ENCODE measurements around the gene SPARCL1.
A peak's percentile ranks its signal among the peaks of the same experiment; 100 is the strongest.
"Not testable (repeated sequence)": the region's sequence is repeated elsewhere in the genome, so short reads cannot be mapped to it uniquely, and the experiment has no call there.

SPARCL1 gene

DNA sequence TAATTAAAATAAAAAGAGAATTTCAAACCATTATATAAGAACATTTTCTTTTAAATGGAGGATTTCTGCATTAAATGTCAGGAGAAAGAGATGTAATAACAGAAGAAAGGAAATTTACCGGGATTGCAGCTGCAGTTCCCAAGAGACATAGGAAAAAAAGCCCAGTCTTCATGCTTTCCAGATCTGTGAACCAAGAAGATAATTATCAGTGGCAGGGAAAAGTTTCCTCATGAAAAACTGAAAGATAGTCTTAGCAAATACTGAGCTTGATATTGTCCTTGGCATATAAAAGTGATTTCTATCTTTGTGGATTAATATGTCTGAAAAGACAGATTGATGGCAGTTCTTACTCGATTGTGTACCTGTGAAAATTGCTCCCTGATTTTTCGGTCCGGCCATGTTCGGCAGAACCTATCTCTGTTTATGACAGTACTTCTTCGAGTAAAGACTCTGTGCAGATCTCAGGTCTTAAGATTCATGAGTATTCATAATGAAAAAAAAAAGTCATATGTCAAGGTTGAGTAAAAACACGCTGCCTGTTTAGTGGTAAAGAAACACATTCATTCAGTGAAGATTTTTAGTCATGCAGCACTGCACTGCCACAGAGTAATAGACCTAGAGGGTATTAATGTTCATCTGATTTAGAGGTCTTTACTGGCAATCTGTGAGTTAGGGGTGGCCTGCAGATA, 29.6 kb downstream of the SPARCL1 start:
- no peak for DNase-seq (ENCODE audit: low read depth in 2 of 2)

DNA sequence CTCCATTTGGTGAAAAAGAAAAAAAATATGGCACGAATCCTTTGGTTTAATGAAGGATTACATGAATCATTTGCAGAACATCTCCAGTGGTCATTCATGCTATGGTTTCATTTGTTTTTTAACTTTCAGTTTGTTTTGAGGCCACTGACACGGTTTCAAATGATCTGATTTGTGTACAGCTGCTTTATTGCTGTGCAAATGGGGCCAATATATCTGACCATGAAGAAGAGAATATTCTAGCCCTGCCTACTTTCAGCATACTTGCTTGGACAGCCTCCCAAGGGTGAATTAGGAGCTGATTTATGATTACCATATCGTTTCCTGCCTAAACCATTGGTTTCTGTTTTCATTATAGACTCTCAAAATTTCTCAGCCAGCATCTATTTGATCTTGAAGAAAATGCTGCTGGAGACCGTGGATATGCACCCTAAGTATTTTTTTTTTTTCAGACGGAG, 30.7 kb downstream of the SPARCL1 start:
- no peak for DNase-seq (ENCODE audit: low read depth in 2 of 2)

DNA sequence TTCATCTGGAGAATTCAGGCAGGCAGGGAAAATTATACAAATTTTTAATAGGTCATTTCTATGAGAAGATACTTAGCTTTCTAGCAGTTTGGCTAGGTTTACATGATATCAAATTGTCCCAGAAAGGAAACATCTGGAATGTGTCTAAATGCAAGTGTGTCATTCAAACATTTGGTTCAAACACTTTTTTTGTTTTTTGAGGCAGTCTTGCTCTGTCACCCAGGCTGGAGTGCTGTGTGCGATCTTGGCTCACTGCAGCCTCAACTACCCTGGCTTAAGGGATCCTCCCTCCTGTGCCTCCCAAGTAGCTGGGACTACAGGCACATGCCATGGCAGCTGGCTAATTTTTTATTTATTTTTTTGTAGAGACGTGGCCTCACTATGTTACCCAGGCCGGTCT, 31.6 kb downstream of the SPARCL1 start:
- DNase-seq (ENCODE audit: low read depth in 2 of 2), result no peak

DNA sequence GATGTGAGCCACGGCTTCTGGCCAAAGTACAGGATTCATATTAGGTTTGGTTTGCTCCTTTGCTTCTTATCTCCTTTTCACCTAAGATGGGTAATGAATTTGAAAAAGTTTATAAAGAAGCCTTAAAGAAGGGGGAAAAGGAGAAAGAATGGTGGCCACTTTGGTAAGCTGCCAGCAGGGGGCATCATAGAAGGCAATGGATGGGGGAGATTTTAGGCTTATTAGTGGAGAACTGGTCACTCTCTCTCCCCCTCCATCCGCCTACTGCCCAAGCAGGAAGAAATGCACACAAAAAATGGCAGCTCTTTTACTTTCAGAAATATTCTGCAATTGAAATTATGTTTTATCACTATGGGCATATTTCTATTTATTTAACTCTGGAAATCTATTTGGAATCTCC, 32.0 kb downstream of the SPARCL1 start:
- DNase-seq (ENCODE audit: low read depth in 2 of 2), result no peak

- no peak for DNase-seq (ENCODE audit: low read depth in 2 of 2)
Measured at GRCh38 chr4:87493115-87493514, 36.1 kb downstream of the SPARCL1 start.

DNA sequence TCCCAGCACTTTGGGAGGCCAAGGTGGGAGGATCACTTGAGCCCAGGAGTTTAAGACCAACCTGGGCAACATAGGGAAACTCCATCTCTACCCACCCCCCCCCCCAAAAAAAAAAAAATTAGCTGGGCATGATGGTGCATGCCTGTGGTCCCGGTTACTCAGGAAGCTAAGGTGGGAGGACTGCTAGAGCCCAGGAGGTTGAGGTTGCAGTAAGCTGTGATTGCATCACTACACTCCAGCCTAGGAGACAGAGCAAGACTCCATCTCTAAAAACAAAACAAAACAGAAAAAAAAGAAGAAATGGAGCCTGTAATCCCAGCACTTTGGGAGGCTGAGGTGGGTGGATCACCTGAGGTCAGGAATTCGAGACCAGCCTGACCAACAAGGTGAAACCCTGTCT, 37.3 kb downstream of the SPARCL1 start:
- DNase-seq (ENCODE audit: low read depth in 2 of 2), result not testable (repeated sequence)

GRCh38 chr4:87491436-87491835, 37.7 kb downstream of the SPARCL1 start:
- no peak for DNase-seq (ENCODE audit: low read depth in 2 of 2)

DNA sequence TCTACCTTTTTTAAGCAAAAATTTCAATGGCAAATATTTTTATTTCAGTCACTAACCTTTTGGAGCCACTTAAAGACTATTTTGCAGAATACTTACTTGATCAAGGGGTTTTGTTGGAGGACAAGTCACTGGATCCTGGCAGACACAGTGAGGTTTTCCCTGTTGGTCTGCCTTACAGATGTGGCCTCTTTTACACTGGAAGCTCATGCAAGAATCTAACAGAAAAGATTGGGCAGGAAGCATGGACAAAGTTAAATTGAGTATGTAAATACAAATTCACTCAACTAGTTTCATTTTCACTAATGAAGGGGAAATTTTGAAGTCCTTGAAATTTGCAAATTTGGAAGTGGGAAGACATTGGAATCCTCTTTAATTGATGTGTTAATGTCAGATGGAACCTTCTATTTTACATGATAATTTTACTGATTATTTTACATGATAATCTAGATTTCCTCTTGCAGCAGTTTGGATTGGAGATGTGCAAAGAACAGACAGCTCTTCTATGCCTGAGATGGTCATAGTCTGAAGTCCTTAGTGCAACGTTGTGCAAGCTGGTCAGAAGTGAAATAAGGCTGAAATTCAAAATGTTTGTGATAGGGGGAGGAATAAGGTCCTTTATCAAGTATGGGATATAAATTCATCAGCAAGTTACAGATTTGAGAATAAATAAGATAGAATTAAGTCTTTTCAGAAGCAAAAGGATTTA, 38.4 kb downstream of the SPARCL1 start:
- DNase-seq (ENCODE audit: low read depth in 2 of 2), result no peak

DNA sequence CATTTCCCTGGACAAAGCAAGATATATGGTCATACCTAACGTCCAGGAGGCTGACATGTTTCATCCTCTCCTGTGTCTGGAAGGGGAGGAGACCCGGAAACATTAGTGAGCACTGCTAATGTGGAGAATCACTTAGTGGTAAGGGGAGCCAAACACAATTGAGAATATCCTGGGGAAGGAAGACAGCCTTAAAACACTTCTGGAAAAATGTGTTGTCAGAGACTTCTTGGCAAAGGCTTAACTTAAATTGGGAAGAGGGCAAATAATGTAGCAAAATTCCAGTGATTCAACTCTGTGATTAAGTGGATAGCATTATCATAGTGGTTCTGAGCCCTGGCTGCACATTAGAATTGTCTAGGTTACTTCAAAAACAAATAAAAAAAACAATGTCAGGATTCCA, 39.5 kb downstream of the SPARCL1 start:
- DNase-seq (ENCODE audit: low read depth in 2 of 2), result no peak

GRCh38 chr4:87488666-87489065, 40.5 kb downstream of the SPARCL1 start:
- DNase-seq (ENCODE audit: low read depth in 2 of 2), result not testable (repeated sequence)

DNA sequence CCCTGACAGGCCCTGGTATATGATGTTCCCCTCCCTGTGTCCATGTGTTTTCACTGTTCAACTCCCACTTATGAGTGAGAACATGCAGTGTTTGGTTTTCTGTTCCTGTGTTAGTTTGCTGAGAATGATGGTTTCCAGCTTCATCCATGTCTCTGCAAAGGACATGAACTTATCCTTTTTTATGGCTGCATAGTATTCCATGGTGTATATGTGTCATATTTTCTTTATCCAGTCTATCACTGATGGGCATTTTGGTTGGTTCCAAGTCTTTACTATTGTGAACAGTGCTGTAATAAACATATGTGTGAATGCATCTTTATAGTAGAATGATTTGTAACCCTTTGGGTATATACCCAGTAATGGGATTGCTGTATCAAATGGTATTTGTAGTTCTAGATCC, 45.9 kb downstream of the SPARCL1 start:
- not testable (repeated sequence) for DNase-seq (ENCODE audit: low read depth in 2 of 2)

DNA sequence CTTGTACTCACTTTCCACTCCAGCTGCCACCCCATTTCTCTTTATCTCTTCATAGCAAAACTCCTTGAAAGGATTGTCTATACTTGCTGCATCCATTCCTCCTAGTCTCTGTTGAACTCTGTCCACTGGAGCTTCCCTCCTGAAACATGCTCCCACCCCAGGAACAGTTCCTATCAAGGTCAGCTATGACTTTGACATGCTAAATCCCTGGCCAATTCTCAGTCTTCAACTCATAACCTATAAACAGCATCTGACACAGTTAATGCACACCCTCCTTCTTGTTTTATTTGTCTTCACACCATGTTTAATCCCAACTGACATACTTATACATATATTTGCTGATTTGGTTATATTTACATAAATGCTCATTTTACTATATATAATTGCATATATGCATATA, 47.8 kb downstream of the SPARCL1 start:
- no peak for DNase-seq (ENCODE audit: low read depth in 2 of 2)

DNA sequence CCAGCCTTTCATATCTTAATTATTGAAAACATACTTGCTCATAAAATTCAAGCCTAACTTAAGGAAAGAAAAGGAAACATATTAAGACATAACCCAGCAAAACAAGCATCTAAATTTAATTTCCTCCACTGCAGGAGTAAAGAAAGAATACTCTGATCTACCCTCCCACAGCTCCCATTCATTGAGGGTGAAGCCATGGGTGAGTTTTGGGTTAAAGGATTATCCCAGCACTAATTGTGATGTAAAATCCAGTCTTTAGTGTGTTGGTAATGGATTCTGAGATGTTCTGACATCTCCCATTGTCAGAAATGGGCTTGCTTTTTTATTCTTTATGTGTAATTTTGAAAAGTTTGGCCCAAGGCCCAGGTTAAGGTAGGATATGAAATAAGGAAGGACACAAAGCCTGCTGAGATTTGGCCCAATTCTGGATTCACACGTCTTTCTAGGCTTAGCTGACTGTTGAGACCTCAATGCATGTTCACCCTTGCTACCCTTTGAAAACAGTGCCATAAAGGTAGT, 50.4 kb downstream of the SPARCL1 start:
- no peak for DNase-seq (ENCODE audit: low read depth in 2 of 2)

GRCh38 chr4:87476934-87477333, 52.2 kb downstream of the SPARCL1 start:
- no peak for DNase-seq (ENCODE audit: low read depth in 2 of 2)

DNA sequence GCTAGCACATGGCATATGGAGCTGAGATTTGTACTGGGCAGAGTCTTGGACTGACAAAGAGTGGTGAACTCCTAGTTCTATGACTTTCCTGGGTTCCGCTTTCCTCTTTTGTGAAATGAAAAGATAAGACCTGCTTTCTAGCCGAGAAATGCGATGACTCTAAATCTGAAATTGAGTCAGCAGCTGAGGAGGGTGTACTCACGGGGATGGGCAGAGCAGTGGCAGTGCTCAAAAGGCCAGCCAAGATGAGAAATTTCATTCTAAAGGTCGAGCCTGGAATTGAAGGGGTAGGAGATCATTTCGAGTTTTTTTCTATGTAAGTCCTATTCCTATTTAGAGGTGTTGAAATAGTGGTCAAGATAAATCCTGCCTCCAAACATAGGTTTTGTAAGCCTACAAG, 59.8 kb downstream of the SPARCL1 start:
- no peak for DNase-seq (ENCODE audit: low read depth in 2 of 2)

- DNase-seq (ENCODE audit: low read depth in 2 of 2), result peak in 1 of 2 donors; percentile 1
Measured at GRCh38 chr4:87465739-87466366, 63.3 kb downstream of the SPARCL1 start.

GRCh38 chr4:87462102-87462501, 67.1 kb downstream of the SPARCL1 start:
- DNase-seq (ENCODE audit: low read depth in 2 of 2), result no peak

DNA sequence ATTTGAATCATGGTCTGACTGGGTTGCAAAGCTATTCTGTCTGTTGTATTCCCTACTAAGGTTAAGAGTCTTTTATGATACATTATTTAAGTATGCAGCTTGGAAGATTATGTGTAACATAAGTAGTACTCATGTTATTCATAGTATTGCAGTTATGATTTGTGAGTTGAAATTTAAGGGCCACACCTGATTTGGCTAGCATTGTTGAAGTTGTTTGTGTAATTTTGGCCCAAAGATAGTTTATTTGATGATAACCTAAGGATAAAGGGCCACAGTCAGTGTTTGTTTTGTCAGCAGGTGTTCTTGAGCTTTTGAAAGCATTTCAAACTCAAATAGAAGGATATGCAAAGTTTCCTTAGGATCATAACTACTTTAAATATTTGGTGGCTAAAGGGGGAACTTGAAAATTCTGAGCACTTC, 67.9 kb downstream of the SPARCL1 start:
- DNase-seq (ENCODE audit: low read depth in 2 of 2), result no peak

- no peak for DNase-seq (ENCODE audit: low read depth in 2 of 2)
Measured at GRCh38 chr4:87458913-87459312, 70.3 kb downstream of the SPARCL1 start.

GRCh38 chr4:87451537-87451936, 77.6 kb downstream of the SPARCL1 start:
- DNase-seq (ENCODE audit: low read depth in 2 of 2), result no peak

- DNase-seq (ENCODE audit: low read depth in 2 of 2), result not testable (repeated sequence)
Measured at GRCh38 chr4:87446375-87446774, 82.8 kb downstream of the SPARCL1 start.

DNA sequence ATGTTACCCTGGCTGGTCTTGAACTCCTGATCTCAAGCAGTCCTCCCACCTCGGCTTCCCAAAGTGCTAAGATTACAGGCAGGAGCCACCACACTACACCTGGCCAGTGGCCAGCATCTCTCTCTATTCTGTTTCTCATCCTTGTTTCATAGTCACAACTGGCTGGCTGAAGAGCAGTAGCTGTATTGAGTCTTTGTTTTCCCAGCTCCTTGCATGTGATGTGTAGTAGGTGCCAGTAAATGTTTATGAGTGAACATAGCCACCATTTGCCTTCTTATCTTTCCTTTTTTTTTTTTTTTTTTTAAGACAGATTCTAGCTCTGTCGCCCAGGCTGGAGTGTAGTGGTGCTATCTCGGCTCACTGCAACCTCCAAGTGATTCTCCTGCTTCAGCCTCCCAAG, 83.2 kb downstream of the SPARCL1 start:
- DNase-seq (ENCODE audit: low read depth in 2 of 2), result no peak

DNA sequence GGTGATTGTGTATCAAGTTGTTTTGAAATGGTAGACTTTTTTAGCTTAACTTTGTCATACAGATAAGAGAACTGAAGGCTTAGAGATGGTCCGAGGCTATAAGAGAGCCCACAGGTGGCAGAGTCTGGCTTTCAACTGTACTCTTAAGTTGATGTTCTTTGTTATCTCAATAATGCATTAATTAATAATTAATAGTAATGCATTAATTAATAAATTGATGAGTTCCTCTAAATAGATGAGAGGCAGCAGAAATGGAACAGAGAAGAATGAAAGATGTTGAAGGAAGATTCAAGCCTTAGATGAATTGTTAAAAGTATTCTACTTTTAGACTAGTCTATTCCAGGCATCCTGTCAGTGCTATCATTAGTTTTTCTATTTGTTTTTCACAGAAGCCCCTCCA, 84.4 kb downstream of the SPARCL1 start:
- no peak for DNase-seq (ENCODE audit: low read depth in 2 of 2)

All from activated CD4-positive, alpha-beta T cell treated with anti-CD3 and anti-CD28 coated beads for 24 hours (primary cell).